Parathyroid adenoma (tissue), 2 donors: ENCODE data around the gene GFRA3.
A peak's percentile ranks its signal among the peaks of the same experiment; 100 is the strongest.
"Not testable (repeated sequence)": the region's sequence is repeated elsewhere in the genome, so short reads cannot be mapped to it uniquely, and the experiment has no call there.

Source experiments
- H2AFZ ChIP-seq: fragments of 300-600 bp; sonication (generic); one replicate; pipeline ENCODE4 v1.7.0; 2017; ENCODE audit warnings: antibody characterized with exemption, mild to moderate bottlenecking
- H3K27ac ChIP-seq: fragments of 300-600 bp; sonication (generic); one replicate; pipeline ENCODE4 v1.7.0; 2017
- H3K27me3 ChIP-seq: fragments of 300-600 bp; sonication (generic); one replicate; pipeline ENCODE4 v1.7.0; 2017; ENCODE audit warnings: low read length; ENCODE audit not compliant: control insufficient read depth, insufficient read depth
- H3K36me3 ChIP-seq: fragments of 300-600 bp; sonication (generic); one replicate; pipeline ENCODE4 v1.7.0; 2017; ENCODE audit warnings: low read length; ENCODE audit not compliant: control insufficient read depth, insufficient read depth
- H3K4me1 ChIP-seq: fragments of 300-600 bp; sonication (generic); one replicate; pipeline ENCODE4 v1.7.0; 2017; ENCODE audit warnings: control low read depth
- H3K4me2 ChIP-seq: fragments of 300-600 bp; sonication (generic); one replicate; pipeline ENCODE4 v1.7.0; 2017; ENCODE audit warnings: low read length
- H3K4me3 ChIP-seq: fragments of 300-600 bp; sonication (generic); one replicate; pipeline ENCODE4 v1.7.0; 2017; ENCODE audit warnings: low read depth, low read length
- H3K79me2 ChIP-seq: fragments of 300-600 bp; sonication (generic); one replicate; pipeline ENCODE4 v1.7.0; 2017; ENCODE audit warnings: control low read depth
- H3K9ac ChIP-seq: fragments of 300-600 bp; sonication (generic); one replicate; pipeline ENCODE4 v1.7.0; 2017; ENCODE audit warnings: mild to moderate bottlenecking
- H3K9me3 ChIP-seq: fragments of 300-600 bp; sonication (generic); one replicate; pipeline ENCODE4 v1.7.0; 2017; ENCODE audit warnings: low read length; ENCODE audit not compliant: control insufficient read depth
- TF ChIP-seq, protein P1 (sequence below): fragments of 300-600 bp; sonication (generic); IDR thresholded peaks from one replicate; pipeline ENCODE4 v1.7.0; 2017; ENCODE audit warnings: antibody characterized with exemption, mild to moderate bottlenecking
- donor health status: primary hyperparathyroidism.

GFRA3 gene, protein sequence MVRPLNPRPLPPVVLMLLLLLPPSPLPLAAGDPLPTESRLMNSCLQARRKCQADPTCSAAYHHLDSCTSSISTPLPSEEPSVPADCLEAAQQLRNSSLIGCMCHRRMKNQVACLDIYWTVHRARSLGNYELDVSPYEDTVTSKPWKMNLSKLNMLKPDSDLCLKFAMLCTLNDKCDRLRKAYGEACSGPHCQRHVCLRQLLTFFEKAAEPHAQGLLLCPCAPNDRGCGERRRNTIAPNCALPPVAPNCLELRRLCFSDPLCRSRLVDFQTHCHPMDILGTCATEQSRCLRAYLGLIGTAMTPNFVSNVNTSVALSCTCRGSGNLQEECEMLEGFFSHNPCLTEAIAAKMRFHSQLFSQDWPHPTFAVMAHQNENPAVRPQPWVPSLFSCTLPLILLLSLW

DNA sequence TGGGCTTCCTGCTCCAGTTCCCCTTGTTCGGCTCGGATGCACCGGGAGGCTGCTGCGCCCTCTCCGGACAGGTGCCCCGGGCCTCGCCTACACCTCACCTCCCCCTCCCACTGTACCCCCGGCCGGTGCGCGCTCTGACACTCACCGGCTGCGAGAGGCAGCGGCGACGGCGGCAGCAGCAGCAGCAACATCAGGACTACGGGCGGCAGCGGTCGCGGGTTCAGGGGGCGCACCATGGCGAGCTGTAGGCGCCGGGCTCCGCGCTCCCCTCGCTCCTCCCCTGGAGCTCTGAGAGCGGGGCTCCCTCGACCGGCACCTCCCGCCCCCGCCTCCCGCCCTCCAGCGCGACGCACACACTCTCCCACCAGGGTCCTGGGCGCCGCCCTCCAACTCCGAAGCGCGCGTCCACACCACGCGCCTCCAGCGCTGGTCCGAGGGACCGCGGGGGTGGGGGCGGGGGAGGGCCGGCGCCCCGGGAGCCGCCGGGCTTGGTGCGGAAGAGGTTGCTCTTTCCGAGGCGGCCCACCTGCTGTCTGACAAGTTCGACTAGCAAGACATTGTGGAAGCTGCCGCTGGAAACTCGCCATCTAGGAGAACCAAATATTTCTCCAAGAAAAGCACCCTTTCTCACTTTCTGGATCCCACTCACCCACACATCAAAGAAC lies at the start of gene GFRA3:
Gene GFRA3 (minus strand): TSS at position 433 of the 665 bp plus-strand sequence. CDS start 197 bp downstream, at position 236.
- Histone ChIP-seq H3K27ac (no peak within 1 kb of the TSS), H3K9me3 (no peaks in the 10 kb centered on the region), H3K79me2 (no peaks in the 10 kb centered on the region), H3K9ac (no peak within 1 kb of the TSS), H3K4me2 (no peak within 1 kb of the TSS), H3K4me3 (no peak within 1 kb of the TSS), H2AFZ (peak within 1 kb of the TSS; percentile 75), H3K4me1 (peaks cover 3% of the 10 kb centered on the region), H3K36me3 (no peaks in the 10 kb centered on the region), H3K27me3 (no peaks in the 10 kb centered on the region)
- TF ChIP-seq, protein P1, sequence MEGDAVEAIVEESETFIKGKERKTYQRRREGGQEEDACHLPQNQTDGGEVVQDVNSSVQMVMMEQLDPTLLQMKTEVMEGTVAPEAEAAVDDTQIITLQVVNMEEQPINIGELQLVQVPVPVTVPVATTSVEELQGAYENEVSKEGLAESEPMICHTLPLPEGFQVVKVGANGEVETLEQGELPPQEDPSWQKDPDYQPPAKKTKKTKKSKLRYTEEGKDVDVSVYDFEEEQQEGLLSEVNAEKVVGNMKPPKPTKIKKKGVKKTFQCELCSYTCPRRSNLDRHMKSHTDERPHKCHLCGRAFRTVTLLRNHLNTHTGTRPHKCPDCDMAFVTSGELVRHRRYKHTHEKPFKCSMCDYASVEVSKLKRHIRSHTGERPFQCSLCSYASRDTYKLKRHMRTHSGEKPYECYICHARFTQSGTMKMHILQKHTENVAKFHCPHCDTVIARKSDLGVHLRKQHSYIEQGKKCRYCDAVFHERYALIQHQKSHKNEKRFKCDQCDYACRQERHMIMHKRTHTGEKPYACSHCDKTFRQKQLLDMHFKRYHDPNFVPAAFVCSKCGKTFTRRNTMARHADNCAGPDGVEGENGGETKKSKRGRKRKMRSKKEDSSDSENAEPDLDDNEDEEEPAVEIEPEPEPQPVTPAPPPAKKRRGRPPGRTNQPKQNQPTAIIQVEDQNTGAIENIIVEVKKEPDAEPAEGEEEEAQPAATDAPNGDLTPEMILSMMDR: no peak

DNA sequence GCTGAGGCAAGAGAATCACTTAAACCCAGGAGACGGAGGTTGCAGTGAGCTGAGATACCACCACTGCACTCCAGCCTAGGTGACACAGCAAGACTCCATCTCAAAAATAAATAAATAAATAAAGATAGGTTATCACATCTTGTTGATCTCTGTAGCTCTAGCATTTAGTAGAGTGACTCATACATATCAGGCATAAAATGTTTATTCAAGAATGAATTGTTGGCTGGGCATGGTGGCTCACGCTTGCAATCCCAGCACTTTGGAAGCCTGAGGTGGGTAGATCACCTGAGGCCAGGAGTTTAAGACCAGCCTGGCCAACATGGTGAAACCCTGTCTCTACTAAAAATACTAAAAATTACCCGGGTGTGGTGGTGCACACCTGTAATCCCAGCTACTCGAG lies 43.8 kb upstream of the GFRA3 start:
- not testable (repeated sequence) for H3K4me1 ChIP-seq, H2AFZ ChIP-seq, H3K4me2 ChIP-seq, H3K27me3 ChIP-seq, H3K9me3 ChIP-seq, H3K79me2 ChIP-seq, H3K36me3 ChIP-seq, H3K4me3 ChIP-seq, H3K27ac ChIP-seq, H3K9ac ChIP-seq

DNA sequence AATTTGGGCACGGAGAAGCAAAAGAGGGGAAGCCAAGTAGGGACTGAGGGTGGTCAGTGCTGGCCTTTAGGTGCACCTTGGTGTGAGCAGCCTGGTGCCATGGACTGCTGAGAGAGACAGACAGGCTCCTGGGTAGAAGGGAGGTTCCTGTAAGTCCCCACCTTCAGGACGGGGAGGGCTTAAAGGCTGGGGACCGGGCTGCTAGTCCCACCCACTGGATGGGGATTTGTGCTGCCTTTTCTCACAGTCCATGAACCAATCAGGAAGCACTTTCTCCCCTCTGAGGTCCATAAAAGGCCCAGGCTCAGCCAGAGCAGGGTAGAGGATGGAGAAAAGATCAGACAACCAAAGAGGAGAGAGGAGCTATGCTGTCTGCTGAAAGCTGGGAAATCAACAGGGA lies 41.9 kb upstream of the GFRA3 start:
- H3K4me1 ChIP-seq: no peaks in the 10 kb centered on the region
- no peak overlapping the region for H3K4me3 ChIP-seq
- H3K9me3 ChIP-seq: no peaks in the 10 kb centered on the region
- no peaks in the 10 kb centered on the region for H3K79me2 ChIP-seq
- H3K4me2 ChIP-seq: no peak overlapping the region
- no peak overlapping the region for H3K27ac ChIP-seq
- no peaks in the 10 kb centered on the region for H3K27me3 ChIP-seq
- no peak overlapping the region for H3K9ac ChIP-seq
- no peaks in the 10 kb centered on the region for H3K36me3 ChIP-seq
- no peak overlapping the region for H2AFZ ChIP-seq
- TF ChIP-seq, protein P1: no peak

DNA sequence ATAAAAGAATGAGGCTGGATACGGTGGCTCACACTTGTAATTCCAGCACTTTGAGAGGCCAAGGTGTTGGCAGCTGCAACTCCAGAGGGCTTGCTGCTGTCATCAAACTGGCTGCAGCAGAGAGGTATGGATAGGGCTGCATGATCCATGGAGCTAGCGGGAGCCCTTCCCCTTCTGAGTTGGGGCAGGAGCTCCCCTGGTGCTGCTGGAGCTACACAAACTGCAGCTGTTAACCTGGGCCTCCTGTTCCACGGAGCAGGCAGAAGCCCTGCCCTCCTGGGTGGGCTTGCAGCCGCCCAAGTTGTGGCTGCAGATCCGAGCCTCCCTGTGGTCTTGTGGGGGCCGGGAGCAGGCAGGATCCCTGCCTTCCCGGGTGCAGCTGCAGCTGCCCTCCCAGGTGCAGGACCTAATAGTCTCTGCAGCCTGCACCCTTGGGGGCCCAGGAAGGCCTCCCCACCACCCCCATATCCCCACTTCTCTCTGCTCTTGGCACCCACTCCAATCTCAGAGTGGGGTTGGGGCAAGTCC lies 41.4 kb upstream of the GFRA3 start:
- Histone ChIP-seq H3K79me2 (no peaks in the 10 kb centered on the region), H3K4me3 (no peak overlapping the region), H3K27me3 (no peaks in the 10 kb centered on the region), H3K36me3 (no peaks in the 10 kb centered on the region), H2AFZ (no peak overlapping the region), H3K4me2 (no peak overlapping the region), H3K9me3 (no peaks in the 10 kb centered on the region), H3K4me1 (no peaks in the 10 kb centered on the region), H3K9ac (no peak overlapping the region), H3K27ac (no peak overlapping the region)
- TF ChIP-seq, protein P1: no peak

DNA sequence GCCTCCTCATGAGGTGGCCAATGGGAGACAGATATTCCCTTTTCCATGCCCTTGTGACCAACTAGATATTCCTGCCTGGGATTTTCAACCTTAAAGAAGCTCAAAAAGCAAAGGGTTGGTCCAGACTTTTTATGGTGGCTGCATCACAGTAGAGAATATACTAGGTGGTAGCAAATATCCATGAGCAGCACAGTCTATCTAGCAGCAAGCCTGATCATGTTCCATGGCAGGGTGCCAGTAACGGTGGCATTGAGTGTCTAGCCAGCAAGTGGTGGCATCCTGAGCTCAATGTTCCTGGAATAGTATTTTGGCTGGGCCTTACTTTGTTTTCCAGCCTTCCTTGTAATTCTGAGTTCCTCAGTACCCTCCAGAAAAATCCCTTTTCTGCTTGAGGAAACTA lies 31.4 kb upstream of the GFRA3 start:
- Histone ChIP-seq H3K27me3 (no peaks in the 10 kb centered on the region), H3K4me1 (no peaks in the 10 kb centered on the region), H3K4me3 (no peak overlapping the region), H3K27ac (no peak overlapping the region), H3K4me2 (no peak overlapping the region), H3K9me3 (no peaks in the 10 kb centered on the region), H3K9ac (no peak overlapping the region), H2AFZ (no peak overlapping the region), H3K79me2 (no peaks in the 10 kb centered on the region), H3K36me3 (no peaks in the 10 kb centered on the region)
- TF ChIP-seq, protein P1: no peak
